Measurements from ENCODE around the gene HMGA1.

The HMGA1 gene

DNA sequence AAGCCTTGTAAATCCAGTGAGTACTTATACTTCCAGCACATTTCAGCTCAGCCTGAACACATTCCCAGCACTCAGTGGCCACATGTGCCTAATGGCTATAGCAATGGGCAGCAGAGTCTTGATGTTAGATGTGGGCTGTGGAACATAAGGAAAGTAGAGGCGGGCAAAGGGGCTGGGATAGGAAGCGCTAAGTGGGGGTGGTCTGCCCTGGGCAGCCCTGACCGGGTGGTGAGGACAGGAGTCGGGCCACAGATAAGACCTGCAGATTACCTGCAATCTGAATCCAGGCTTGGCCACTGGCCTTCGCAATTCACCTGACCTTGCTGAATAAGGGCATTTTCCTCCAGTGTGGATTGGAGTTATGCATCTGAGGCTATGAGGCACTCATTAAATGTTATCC, 11.1 kb upstream of the HMGA1 start:
- no peak for DNase-seq

DNA sequence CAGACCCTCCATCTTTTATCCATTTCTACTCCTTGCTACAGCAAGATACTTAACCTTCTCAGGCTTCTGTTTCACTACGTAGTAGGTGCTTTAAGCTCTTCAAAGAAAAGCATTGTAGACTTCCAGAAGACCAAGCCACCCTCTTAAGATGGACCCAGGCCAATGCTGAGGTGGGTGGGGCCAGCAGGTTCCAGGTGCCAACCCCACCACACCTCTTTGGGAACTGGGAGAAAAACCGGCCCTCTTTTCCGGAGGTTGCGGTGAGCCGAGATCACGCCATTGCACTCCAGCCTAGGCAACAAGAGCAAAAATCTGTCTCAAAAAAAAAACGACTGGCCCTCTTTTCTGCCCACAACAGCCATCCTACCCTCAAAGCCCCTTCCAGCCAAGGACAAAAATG, 10.6 kb upstream of the HMGA1 start:
- DNase-seq, result no peak

DNA sequence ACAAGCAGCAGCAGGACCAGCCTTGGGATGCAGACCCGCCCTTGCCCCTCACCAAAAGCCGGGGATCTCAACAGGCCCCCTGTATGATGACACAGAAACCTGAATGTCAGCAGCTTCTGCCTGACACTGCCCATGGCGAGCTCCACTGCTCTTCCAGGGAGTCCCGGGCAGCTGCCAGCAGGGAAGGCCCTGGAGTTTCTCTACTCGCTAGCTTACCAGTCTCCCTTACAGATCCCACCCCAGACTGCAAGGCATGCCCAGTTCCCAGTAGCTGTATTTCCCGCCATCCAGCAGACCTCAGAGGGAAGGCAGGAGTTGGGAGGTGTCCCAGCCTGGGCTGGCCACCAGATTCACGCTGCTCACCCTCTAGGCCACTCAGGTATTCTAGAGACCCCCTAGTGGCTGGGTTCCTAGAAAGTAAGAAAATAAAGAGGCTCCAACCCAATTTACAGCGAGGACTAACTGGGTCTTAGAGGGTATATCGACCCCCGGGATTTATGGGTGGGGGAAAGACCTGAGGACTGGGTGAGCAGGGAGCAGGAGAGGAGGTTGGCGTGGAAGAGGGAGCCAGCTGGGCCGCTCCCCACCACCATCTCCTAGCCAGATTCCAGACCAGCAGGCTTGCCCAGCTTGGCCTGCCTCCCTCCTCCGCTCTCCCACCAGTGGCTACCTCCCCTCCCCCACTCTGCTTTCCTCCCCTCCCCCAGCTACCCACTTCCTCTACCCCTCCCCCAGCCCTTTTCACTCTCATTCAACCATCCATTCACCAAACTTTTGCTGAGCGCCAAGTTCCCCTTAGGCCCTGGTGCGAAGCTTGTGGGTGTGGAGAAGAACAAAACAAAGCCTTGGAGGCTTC, 9.7 kb upstream of the HMGA1 start:
- no peak for DNase-seq

DNA sequence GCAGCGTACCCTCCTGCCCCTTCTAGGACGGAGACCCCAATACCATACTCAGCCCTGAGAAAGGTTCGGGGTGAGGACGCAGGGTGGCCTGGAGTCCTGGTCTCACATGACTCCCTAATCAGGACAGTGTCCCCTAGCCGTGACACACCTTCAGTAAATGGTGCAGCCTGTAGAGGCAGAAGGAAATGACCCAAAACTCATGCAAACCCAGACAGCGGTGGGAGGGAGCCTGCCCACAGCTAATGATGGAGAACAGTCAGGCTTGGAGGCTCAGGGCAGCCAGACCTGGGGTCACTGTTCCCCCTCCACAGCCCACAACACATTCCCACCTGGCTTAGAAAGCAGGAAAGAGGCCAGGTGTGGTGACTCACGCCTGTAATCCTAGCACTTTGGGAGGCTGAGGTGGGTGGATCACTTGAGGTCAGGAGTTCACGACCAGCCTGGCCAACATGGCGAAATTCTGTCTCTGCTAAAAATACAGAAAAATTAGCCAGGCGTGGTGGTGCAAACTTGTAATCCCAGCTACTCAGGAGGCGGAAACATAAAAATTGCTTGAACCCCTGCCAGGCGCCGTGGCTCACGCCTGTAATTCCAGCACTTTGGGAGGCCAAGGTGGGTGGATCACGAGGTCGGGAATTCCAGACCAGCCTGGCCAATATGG, 8.8 kb upstream of the HMGA1 start:
- no peak for DNase-seq

DNA sequence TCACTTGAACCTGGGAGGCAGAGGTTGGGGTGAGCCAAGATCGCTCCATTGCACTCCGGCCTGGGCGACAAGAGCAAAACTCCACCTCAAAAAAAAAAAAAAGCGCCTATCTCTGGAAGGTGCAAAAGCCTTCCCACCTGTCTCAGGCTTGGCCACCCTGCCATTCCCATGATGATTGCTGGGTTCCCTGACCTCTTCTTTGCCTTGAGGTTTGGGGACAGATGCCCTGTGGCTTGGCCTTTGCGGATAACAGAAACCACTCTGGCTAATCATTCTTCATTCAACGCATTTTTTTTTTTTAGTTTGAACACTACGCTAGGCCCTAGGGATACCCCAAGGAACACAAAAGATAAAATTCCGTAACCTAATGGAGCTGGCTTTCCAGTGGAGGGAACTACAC, 6.8 kb upstream of the HMGA1 start:
- DNase-seq, result no peak

DNA sequence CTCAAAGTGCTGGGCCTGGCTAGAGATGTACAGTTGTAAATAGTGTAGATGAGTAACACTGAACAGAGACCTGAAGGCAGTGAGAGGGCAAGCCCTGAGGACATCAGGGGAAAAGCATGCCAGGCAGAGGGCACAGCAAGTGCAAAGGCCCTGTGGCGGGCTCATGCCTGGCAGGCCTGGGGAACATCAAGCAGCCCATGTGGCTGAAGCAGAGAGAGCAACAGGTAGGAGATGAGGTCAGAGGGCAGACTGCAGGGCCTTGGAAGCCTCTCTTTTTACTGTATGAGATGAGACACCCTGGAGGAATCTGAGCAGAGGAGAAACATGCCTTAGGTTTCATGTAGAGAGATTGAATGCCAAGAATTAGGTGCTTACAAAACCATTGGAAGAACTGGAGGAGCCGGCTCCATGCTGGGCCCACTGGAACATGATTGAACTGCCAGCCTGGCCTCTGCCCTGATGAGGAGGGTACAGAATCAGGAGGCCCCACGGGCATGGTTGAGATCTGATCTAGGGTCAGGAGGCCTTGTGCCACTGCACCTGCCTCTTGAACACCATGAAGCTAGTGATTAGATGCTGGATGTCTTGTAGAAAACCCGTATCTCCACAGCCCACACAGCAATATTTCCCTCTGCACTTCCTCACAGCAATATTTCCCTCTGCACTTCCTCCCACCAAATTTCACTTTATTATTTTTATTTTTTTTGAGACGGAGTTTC, 5.9 kb upstream of the HMGA1 start:
- no peak for DNase-seq

DNA sequence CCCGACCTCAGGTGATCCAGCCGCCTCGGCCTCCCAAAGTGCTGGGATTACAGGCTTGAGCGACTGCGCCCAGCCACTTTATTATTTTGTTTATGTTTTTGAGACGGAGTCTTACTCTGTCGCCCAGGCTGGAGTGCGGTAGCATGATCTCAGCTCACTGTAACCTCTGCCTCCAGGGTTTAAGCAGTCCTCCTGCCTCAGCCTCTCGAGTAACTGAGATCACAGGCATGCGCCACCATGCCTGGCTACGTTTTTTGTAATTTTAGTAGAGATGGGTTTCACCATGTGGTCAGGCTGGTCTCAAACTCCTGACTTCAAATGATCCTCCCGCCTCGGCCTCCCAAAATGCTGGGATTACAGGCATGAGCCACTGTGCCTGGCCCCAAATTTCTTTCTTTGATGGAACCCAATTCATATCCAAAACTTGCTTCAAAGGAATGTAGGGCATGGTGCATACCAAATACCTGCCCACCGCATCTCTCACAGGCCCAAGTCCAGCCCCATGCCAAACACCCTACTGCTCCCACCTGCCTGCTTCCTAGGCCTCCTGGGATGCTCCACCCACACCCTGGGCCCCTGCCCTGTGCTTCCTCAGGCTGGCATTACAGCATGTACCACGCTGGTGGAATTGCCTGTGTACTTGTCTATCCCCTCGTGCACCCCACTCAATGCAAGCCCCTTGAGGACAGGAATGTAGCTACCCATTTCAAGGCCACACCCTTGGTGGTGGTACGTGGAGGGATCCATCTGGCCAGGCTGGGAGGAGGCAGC, 4.9 kb upstream of the HMGA1 start:
- no peak for DNase-seq

DNA sequence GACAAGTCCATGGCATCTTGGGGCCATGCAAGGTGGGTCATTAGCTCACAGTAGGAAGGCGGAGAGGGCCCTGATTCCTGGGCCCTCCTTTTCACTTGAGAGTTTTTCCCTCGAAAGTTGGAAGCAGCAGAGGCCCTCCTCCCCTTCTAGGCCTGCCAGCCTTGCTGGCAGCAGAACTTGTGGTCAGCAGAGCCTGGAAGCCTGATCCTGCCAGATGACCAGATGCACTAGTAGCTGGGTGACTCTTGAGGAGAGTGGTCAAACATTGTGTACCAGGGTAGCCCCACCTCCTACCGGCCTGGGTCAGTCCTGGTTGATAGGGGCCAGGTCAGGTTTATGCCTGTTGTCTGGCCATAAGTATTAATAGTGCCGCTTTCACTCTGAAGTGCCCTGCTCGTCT, 3.8 kb upstream of the HMGA1 start:
- peak; percentile 38 for DNase-seq

DNA sequence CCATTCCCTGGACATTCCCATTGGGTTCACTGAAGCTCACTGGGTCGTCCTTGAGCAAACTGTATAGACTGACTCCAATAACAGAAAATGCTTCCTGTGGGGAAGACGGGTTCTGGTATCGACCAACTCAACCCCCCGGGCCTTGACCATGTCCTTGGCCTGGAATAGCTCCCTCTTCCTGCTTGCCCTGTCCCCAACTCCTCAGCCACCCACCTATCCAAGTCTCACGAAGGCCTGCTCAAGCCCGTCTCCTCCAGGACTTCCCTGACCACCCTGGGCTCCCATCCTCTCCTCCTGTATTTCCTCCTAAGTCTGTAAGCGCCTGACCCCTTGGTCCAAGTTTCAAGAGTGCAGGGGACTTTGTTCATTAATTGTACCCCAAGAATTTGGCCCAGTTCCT, 2.8 kb upstream of the HMGA1 start:
- DNase-seq, result no peak

DNA sequence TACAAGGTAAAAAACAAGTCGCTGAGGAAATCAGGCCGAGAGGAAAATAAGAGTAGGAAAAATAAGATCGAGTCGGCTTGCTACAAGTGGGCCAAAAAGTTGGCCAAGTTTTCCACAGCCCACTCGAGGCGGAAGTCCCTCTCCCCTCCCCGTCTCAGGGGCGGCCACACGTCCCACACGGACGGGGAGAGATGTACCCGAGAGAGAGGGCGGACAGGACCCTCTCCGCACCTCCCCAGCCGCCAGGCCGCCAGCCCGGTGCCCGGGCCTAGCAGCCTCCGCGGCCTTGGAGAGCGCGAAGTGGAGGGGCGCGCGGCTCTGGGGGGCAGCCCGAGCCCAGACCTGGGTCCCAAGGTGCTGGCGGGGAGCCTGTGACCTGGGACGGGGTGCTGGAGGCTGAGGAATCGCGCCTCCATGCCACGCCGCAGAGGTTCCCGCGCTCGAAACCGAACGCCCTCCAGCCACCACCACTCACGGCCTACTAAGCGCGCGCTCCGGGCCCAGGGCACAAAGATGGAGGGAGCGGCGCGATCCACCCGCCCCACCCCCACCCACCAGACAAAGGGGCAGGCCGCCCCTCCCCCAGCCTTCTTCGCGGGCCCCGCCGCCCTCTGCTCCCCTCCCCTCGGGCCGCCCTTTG, 1.9 kb upstream of the HMGA1 start:
- DNase-seq, result no peak

DNA sequence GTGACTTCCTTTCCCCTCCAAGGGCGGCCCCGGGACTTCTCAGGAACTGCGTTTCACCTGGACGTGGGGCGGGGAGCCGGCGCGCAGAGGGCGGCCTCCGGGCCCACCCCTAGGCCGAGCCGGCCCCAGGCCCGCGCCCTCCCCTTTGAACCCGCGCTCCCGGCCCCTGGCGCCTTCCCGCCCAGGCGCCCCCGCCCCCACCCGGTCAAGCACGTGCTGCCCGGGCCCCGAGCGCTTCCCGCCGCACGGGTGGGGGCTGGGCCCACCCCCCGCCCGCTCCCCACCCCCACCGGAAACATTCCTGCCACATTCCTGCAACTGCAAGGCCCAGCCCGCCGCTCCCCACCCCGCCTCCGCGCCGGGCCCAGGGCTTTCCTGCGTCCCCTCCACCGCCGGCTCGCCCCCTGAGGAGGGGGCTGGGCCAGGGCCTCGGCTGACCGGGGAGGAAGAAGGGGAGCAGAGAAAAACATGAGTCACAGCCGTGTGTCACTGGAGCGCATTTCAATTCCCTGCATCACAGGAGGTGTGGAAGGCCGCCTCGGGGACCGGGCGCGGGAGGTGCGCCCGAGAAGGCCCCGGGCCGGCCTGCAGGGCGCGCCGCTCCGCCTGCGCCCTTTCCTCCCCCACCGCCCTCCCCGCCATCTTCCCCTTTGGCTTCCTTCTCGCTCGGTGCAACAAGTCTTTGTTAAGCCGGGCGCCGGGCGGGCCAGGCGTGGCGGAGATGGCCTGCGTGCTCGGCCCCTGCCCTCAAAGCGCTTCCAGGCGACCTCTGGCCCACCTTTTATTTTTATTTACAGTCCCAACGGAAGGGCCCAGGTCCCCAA, 1.2 kb upstream of the HMGA1 start:
- peak; percentile 64 for DNase-seq

DNA sequence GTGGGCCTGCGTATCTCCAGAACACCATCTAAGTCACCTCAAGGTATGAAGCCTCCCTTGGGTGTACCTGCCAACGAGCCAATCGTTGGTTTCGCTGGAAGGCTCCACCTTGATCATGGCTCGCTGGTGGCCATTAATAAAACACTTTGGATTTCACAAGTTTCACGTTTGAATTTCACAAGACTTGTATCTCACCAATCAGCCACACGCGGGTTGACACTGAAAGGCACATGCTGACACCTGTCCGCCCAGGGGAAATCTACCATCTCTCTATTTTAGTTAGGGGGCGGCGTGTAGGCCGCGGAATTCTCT, 586 bp upstream of the HMGA1 start:
- no peak for DNase-seq

DNA sequence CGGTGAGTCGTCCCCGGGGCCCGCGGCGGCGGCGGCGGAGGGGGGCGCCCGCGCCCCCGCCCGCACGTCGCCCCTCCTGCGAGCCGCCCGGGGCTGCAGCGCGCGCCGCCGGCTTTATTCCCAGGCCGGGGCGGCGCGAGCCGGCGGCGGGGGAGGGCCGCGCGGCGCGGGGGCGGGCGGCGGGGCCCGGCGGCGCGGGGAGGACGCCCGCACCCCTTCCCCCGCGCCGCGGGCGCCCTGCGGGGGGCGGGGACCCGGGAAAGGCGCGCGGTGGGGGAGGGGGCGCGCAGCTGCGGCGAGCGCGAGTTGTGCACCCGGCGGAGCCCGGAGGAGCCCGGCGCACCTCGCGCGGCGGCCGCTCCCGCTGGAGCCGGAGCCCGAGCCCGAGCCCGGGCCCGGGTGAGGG, 646 bp downstream of the HMGA1 start:
- DNase-seq, result no peak

DNA sequence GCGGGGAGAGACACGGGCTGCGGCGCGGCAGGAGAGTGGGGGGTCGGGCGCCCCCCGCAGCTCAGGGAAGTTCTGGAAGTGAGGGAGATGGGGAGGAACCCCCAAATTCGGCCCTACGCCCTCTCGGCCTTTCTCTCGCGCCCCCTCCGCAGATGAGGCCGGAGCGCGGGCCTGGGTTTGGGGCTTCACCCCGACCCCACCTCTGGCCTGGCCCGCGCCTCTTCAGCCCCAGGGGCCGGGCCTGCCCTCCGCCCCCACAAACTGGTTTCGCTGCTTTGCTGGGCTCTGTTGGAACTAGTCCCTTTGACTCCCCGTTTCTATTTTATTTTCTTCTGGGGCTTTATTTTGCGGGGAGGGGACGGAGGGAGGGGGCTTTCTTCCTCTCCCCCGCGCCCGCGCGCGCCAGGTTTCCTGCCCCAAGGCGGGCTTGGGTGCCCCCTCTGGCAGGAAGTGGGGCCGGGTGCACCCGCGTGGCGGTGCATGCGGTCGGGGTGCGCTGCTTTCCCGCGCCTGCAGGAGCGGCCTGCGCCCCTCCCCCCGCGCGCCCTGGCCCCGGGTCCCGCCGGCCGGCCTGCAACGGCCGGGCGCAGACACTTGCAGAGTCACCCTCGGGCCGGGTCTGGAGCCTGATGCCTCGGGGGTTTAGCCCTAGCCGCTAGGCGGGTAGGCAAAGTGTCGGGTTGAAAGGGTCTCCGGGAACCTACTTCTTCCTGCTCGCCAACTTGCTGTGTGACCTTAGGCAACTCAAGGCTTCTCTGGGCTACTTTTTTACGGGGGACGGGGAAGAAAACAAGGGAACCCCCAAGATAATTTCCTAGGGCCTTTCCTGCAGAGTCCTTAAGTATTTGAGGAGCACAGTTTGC, 1.3 kb downstream of the HMGA1 start:
- DNase-seq, result peak; percentile 34

DNA sequence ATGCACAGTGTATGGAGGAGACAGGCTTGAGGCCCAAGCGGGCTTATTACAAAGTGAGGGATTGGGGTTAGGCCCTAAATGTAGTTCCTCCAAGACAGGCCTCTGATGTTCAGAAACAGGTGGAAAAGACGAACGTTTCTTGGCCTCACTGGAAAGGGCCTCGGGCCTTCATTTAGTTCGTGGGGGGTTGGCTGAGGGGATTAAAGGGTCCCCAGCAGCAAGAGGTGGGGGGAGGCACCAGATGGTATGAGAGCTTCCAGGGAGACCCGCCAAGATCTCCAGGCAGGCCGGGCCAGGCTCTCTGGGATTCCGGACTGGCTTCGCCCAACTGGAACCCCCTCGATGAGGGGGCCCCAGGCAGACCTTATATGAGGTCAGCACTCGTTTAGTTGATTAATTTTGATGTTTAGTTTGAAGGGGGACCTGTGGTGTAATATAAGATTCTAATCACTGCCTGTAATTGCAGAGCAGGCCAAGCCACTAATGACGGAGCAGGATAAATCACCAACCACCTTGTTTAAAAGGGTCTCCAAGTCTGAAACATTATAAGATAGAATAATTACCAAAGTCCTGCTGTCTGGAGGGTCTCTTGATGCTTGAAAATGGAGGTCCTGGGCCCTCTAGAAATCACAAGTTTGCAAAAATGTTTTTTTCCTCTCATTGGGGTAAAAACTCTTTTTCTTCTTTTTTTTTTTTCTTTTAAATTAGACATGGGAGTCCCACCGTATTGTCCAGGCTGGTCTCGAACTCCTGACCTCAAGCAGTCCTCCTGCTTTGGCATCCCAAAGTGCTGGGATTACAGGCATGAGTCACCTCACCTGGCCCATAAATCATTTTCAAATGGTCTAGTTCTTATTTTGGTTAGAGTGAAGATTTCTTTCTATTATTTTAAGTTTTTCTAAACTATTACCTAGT, 2.2 kb downstream of the HMGA1 start:
- DNase-seq, result no peak

DNA sequence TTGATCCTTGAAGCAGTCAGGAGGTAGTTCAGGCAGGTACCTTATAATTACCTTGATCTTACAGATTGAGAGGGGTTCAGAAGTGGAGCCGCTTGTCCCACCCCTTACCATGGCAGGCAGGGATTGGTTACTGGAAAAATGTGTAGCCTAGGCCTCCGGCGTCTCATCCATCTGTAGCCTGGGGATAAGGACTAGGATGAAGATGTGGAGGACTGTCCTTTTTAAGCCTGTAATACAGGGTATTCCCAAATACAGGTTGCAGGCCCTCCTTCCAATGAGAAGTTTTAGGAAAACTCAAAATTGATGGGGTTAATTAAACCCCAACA, 2.8 kb downstream of the HMGA1 start:
- no peak for DNase-seq

DNA sequence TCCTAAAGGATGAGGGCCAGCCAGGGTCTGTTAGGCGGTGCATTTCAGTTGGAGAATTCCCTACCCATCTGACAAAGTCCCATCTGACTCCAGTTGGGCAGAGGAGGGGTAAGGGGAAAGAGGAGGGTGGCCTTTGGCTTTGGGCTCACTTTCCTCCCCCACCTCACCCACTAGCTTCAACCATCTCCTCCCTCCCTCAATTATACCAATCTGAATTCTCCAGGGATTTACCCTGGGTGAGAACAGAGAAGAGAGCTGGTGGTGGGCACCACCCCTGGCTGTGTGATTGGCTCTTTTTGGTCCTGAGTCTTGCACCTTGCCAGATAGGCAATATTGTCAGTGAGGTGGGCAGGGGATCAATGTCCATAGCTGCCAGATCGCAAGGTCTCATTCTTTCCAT, 3.2 kb downstream of the HMGA1 start:
- DNase-seq, result no peak

DNA sequence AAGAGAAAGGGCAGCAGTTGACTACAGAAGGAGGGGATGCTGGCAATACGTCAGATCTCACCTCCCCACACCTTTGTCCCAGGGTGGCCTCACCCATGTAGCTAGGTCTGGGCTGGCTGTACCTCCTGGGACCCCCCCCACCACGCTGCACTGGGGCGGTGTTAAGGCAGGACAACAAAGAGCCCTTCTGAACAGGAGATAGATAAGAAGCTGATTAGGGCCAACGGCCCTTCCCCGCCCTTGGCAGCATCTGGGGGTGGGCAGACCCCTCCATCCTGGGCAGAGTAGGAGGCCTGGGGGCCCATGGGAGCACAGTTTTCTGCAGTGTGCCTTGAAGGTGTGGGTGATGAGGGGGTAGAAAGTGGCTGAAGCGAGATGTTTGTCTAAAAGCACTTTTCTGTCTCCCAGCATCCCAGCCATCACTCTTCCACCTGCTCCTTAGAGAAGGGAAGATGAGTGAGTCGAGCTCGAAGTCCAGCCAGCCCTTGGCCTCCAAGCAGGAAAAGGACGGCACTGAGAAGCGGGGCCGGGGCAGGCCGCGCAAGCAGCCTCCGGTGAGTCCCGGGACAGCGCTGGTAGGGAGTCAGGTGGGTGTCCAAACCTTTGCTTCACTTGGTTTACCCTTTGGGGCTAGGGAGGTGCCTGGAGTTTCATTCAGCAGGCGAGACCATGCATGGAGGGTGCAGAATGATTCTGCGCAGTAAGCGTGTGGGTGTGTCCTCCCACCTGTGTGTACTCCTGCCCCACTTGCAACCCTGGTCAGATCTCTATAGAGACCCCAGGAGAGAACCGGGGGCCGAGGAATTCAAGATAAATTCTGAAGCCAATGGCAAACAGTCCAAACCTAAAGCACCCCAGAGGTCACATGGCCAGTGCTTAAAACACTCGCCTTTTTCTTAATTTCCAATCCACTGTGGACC, 3.9 kb downstream of the HMGA1 start:
- DNase-seq, result no peak

Data from femur (tissue), 1 donor.